ENCODE measurements around the gene POU3F1.

Gene POU3F1

GRCh38 chr1:38005195-38006007 is 41.2 kb downstream of the POU3F1 start, which contains the start of gene FHL3:
Gene FHL3, minus strand, starts transcription at chr1:38005514. Its CDS starts 6,102 bp downstream, at chr1:37999412.
- Histone ChIP-seq H3K79me2 (ENCODE audit: insufficient read depth, low read length) (no peaks in the 10 kb centered on the region), H3K9me2 (ENCODE audit: low read depth, low read length) (no peaks in the 10 kb centered on the region), H3K4me1 (ENCODE audit: insufficient read depth, low read length, severe bottlenecking) (peaks cover 7% of the 10 kb centered on the region), H3K36me3 (ENCODE audit: insufficient read depth, low read length) (no peaks in the 10 kb centered on the region), H3K4me2 (ENCODE audit: low read length) (peak within 1 kb of the TSS; percentile 75), H3F3A (ENCODE audit: insufficient read depth, low read length) (no peaks in the 10 kb centered on the region), H3K9me3 (ENCODE audit: low read length) (no peaks in the 10 kb centered on the region), H3K27me3 (ENCODE audit: insufficient read depth, low read length) (no peaks in the 10 kb centered on the region), H3K4me3 (ENCODE audit: low read depth, low read length, poor library complexity, severe bottlenecking) (peak within 1 kb of the TSS; percentile 59), H4K20me1 (ENCODE audit: insufficient read depth, low read length) (no peaks in the 10 kb centered on the region), H3K9ac (ENCODE audit: low read length) (peak within 1 kb of the TSS; percentile 45; the same call in 1 of the 2 replicates), H2AFZ (ENCODE audit: low read length) (no peak within 1 kb of the TSS), H3K27ac (ENCODE audit: low read depth, low read length, poor library complexity, severe bottlenecking) (no peak within 1 kb of the TSS)
- TF ChIP-seq CTCF (IDR thresholded peaks at IDR 0.05; ENCODE audit: low read length) (no peak), EZH2 (IDR thresholded peaks at IDR 0.05; ENCODE audit: borderline replicate concordance, low read length) (no peak)

- H4K20me1 ChIP-seq (ENCODE audit: insufficient read depth, low read length): no peaks in the 10 kb centered on the region
- peak overlapping the region; percentile 45; the same call in 1 of the 2 replicates for H3K9ac ChIP-seq (ENCODE audit: low read length)
- peak overlapping the region; percentile 59 for H3K4me3 ChIP-seq (ENCODE audit: low read depth, low read length, poor library complexity, severe bottlenecking)
- H3K4me2 ChIP-seq (ENCODE audit: low read length): peak overlapping the region; percentile 75
- H3K27ac ChIP-seq (ENCODE audit: low read depth, low read length, poor library complexity, severe bottlenecking): no peak overlapping the region
- no peak for TF ChIP-seq EZH2 (IDR thresholded peaks at IDR 0.05; ENCODE audit: borderline replicate concordance, low read length)
- TF ChIP-seq CTCF (IDR thresholded peaks at IDR 0.05; ENCODE audit: low read length): no peak
- no peaks in the 10 kb centered on the region for H3K27me3 ChIP-seq (ENCODE audit: insufficient read depth, low read length)
- no peaks in the 10 kb centered on the region for H3K9me3 ChIP-seq (ENCODE audit: low read length)
- H3K79me2 ChIP-seq (ENCODE audit: insufficient read depth, low read length): no peaks in the 10 kb centered on the region
- H3F3A ChIP-seq (ENCODE audit: insufficient read depth, low read length): no peaks in the 10 kb centered on the region
- H2AFZ ChIP-seq (ENCODE audit: low read length): no peak overlapping the region
- no peaks in the 10 kb centered on the region for H3K9me2 ChIP-seq (ENCODE audit: low read depth, low read length)
- peaks cover 7% of the 10 kb centered on the region for H3K4me1 ChIP-seq (ENCODE audit: insufficient read depth, low read length, severe bottlenecking)
- H3K36me3 ChIP-seq (ENCODE audit: insufficient read depth, low read length): no peaks in the 10 kb centered on the region
Measured at GRCh38 chr1:38004284-38005108, 42.1 kb downstream of the POU3F1 start.

- H3K27ac ChIP-seq (ENCODE audit: low read depth, low read length, poor library complexity, severe bottlenecking): no peak overlapping the region
- TF ChIP-seq CTCF (IDR thresholded peaks at IDR 0.05; ENCODE audit: low read length): no peak
- no peak for TF ChIP-seq EZH2 (IDR thresholded peaks at IDR 0.05; ENCODE audit: borderline replicate concordance, low read length)
Measured at GRCh38 chr1:38003261-38004250, 43.0 kb downstream of the POU3F1 start.

More at GRCh38 chr1:38003261-38004250, 43.0 kb downstream of the POU3F1 start:
- H3K4me1 ChIP-seq (ENCODE audit: insufficient read depth, low read length, severe bottlenecking): peaks cover 7% of the 10 kb centered on the region
- H4K20me1 ChIP-seq (ENCODE audit: insufficient read depth, low read length): no peaks in the 10 kb centered on the region
- no peak overlapping the region for H2AFZ ChIP-seq (ENCODE audit: low read length)
- no peaks in the 10 kb centered on the region for H3K79me2 ChIP-seq (ENCODE audit: insufficient read depth, low read length)
- no peaks in the 10 kb centered on the region for H3K27me3 ChIP-seq (ENCODE audit: insufficient read depth, low read length)
- no peaks in the 10 kb centered on the region for H3F3A ChIP-seq (ENCODE audit: insufficient read depth, low read length)
- H3K36me3 ChIP-seq (ENCODE audit: insufficient read depth, low read length): no peaks in the 10 kb centered on the region
- no peaks in the 10 kb centered on the region for H3K9me3 ChIP-seq (ENCODE audit: low read length)
- H3K9ac ChIP-seq (ENCODE audit: low read length): no peak overlapping the region
- H3K9me2 ChIP-seq (ENCODE audit: low read depth, low read length): no peaks in the 10 kb centered on the region
- no peak overlapping the region for H3K4me2 ChIP-seq (ENCODE audit: low read length)
- H3K4me3 ChIP-seq (ENCODE audit: low read depth, low read length, poor library complexity, severe bottlenecking): no peak overlapping the region
